Naive B cell (primary cell): ENCODE data around the gene ZNF148. TPM values are rescaled to one million over a fixed set of nuclear protein-coding genes. Genes with fewer than 3 reads are reported as not detected.

ENCODE experiments used
- ATAC-seq, 2 donors: fragments of 150-1000 bp; cut with Tn5 transposase; 2 replicates each; pipeline ENCODE4 v1.10.0; 2021; ENCODE audit warnings: low read depth in 2 of 2, mild to moderate bottlenecking in 2 of 2, moderate library complexity in 2 of 2
- DNase-seq: peaks from one replicate; pipeline ENCODE4 v3.0.0; 2022
- H3K27ac Mint-ChIP-seq, 6 donors: one replicate each; pipeline ENCODE4 v1.8.0; 2020 to 2022; ENCODE audit warnings: mild to moderate bottlenecking in 6 of 6, mixed read lengths in 6 of 6, moderate library complexity in 5 of 6, inconsistent platforms in 2 of 6
- H3K27me3 Mint-ChIP-seq, 3 donors: one replicate each; pipeline ENCODE4 v1.8.0; 2021 to 2022; ENCODE audit warnings: mixed read lengths in 3 of 3, mild to moderate bottlenecking in 1 of 3
- H3K36me3 Mint-ChIP-seq, 2 donors: one replicate each; pipeline ENCODE4 v1.8.0; 2020 to 2022; ENCODE audit warnings: mixed read lengths in 2 of 2, inconsistent platforms in 1 of 2, mild to moderate bottlenecking in 1 of 2
- H3K4me1 Mint-ChIP-seq, 3 donors: one replicate each; pipeline ENCODE4 v1.8.0; 2020 to 2022; ENCODE audit warnings: mixed read lengths in 3 of 3, inconsistent platforms in 1 of 3, mild to moderate bottlenecking in 1 of 3, moderate library complexity in 1 of 3
- H3K4me3 Mint-ChIP-seq, 8 donors: one replicate each; pipeline ENCODE4 v1.8.0; 2020 to 2022; ENCODE audit warnings: mild to moderate bottlenecking in 8 of 8, mixed read lengths in 8 of 8, moderate library complexity in 8 of 8, inconsistent platforms in 2 of 8
- H3K9me3 Mint-ChIP-seq, 7 donors: one replicate each; pipeline ENCODE4 v1.8.0; 2020 to 2022; ENCODE audit warnings: mixed read lengths in 7 of 7, mild to moderate bottlenecking in 5 of 7, inconsistent platforms in 2 of 7, moderate library complexity in 1 of 7
- polyA plus RNA-seq, 6 donors: library from polyadenylated mRNA; unstranded; fragments of 300-500 nt; fragmentation: Illumina TruSeq; gene quantifications; one replicate each; pipeline ENCODE4 v1.2.3, GENCODE V29; 2021; ENCODE audit warnings: low read depth in 6 of 6

ZNF148 gene
- polyA plus RNA-seq, 6 donors from 2014 or later: 81.2 to 102 (median 96.2) TPM

- peak overlapping the region in 1 of 6 donors; percentile 0 for H3K27ac Mint-ChIP-seq
- peaks cover 0 to 2% (median 0%) of the 10 kb centered on the region in 7 donors for H3K9me3 Mint-ChIP-seq
- H3K4me3 Mint-ChIP-seq: no peak overlapping the region
- no peaks in the 10 kb centered on the region for H3K27me3 Mint-ChIP-seq
- peaks cover 0 to 4% (median 0%) of the 10 kb centered on the region in 3 donors for H3K4me1 Mint-ChIP-seq
- H3K36me3 Mint-ChIP-seq: peaks cover under 1 to 10% of the 10 kb centered on the region in 2 donors
- ATAC-seq (no peak), DNase-seq (no peak)
Measured at GRCh38 chr3:125250973-125251372, 124.2 kb downstream of the ZNF148 start.

GRCh38 chr3:125246237-125246636 is 128.9 kb downstream of the ZNF148 start:
- H3K9me3 Mint-ChIP-seq: peaks cover 0 to 10% (median 0%) of the 10 kb centered on the region in 7 donors
- no peaks in the 10 kb centered on the region for H3K27me3 Mint-ChIP-seq
- ATAC-seq (no peak), DNase-seq (no peak)
- peak overlapping the region in 1 of 6 donors; percentile 4 for H3K27ac Mint-ChIP-seq
- H3K4me1 Mint-ChIP-seq: peaks cover 0 to 14% (median 0%) of the 10 kb centered on the region in 3 donors
- no peak overlapping the region for H3K4me3 Mint-ChIP-seq
- H3K36me3 Mint-ChIP-seq: peaks cover 15 to 26% of the 10 kb centered on the region in 2 donors

DNA sequence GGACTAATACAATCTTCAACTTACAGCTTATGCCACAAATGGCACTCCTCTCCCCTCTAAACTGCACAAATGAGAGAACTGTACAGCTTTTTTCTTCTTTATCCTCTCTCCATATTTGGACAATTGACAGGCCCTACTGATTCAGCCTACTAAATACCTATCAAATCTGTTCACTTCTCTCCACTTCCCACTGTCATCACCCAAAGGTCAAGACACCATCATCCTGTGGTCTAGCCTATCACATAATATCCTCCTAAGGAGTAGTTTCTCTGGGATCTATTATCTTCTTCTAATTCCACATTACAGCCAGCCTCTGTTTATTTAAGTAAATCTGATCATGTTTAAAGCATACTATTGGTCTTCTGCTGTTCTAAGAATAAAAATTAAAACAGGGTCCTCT is 129.6 kb downstream of the ZNF148 start:
- no peaks in the 10 kb centered on the region for H3K27me3 Mint-ChIP-seq
- peak overlapping the region in 2 of 6 donors; percentile 4 to 77 for H3K27ac Mint-ChIP-seq
- peaks cover 0 to 10% (median 0%) of the 10 kb centered on the region in 7 donors for H3K9me3 Mint-ChIP-seq
- no peak for DNase-seq
- H3K4me1 Mint-ChIP-seq: peaks cover 0 to 10% (median 0%) of the 10 kb centered on the region in 3 donors
- H3K4me3 Mint-ChIP-seq: no peak overlapping the region
- H3K36me3 Mint-ChIP-seq: peaks cover 15 to 26% of the 10 kb centered on the region in 2 donors
- ATAC-seq: no peak

GRCh38 chr3:125240496-125240895 is 134.6 kb downstream of the ZNF148 start:
- H3K27ac Mint-ChIP-seq: peak overlapping the region in 1 of 6 donors; percentile 11
- no peak overlapping the region for H3K4me3 Mint-ChIP-seq
- peaks cover 27 to 28% of the 10 kb centered on the region in 2 donors for H3K36me3 Mint-ChIP-seq
- H3K27me3 Mint-ChIP-seq: no peaks in the 10 kb centered on the region
- peaks cover 0 to 13% (median 1%) of the 10 kb centered on the region in 7 donors for H3K9me3 Mint-ChIP-seq
- ATAC-seq (no peak), DNase-seq (no peak)
- H3K4me1 Mint-ChIP-seq: peaks cover 0 to 11% (median 6%) of the 10 kb centered on the region in 3 donors

DNA sequence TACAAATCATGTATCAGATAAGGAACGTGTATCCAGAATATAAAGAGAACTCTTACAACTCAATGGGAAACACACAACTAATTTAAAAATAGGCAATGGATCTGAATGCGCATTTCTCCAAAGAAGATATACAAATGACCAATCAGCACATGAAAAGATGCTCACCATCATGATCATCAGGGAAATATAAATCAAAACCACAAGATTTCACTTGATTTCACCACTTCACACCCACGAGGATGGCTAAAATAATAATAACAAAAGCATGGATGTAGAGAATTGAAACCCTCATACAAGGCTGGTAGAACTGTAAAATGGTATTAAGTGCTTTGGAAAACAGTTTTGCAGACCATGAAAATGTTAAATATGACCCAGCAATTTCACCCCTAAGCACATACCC is 135.9 kb downstream of the ZNF148 start:
- DNase-seq (no peak), ATAC-seq (no peak)
- no peak overlapping the region for H3K4me3 Mint-ChIP-seq
- H3K4me1 Mint-ChIP-seq: peaks cover 0 to 6% (median 5%) of the 10 kb centered on the region in 3 donors
- H3K27ac Mint-ChIP-seq: no peak overlapping the region
- H3K9me3 Mint-ChIP-seq: peaks cover 0 to 6% (median 1%) of the 10 kb centered on the region in 7 donors
- no peaks in the 10 kb centered on the region for H3K27me3 Mint-ChIP-seq
- H3K36me3 Mint-ChIP-seq: peaks cover 15 to 18% of the 10 kb centered on the region in 2 donors

- ATAC-seq (no peak), DNase-seq (no peak)
- no peak overlapping the region for H3K27ac Mint-ChIP-seq
- H3K27me3 Mint-ChIP-seq: no peaks in the 10 kb centered on the region
- H3K4me1 Mint-ChIP-seq: peaks cover 0 to 6% (median 5%) of the 10 kb centered on the region in 3 donors
- no peak overlapping the region for H3K4me3 Mint-ChIP-seq
- H3K9me3 Mint-ChIP-seq: peaks cover 0 to 6% (median 1%) of the 10 kb centered on the region in 7 donors
- H3K36me3 Mint-ChIP-seq: peaks cover 15 to 20% of the 10 kb centered on the region in 2 donors
Measured at GRCh38 chr3:125238759-125239158, 136.4 kb downstream of the ZNF148 start.

DNA sequence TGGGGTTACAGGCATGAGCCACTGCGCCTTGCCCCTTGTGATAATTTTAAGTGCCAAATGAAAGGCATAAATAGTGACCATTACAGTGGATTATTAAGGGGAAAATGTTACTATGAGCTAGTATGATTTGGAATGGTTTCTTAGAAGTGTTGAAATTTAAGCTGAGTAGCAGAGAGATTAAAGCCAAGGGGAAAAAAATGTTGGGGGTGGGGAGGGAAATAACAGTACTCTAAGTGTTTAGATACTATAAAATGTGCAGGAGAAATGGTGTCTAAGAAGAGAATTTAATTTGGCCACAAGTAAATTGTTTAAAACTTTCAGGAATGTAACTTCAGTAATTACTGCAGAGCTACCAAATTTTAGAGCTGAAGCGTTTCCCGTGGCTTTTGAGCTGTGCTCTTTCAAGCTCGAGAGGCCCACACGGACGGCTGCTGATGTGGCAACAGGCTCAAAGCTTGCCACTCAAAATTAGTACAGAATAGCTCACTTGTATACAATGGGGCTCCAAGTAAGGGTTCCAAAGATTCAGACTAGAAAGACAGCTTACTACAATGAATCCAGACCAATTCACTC is 138.7 kb downstream of the ZNF148 start:
- no peaks in the 10 kb centered on the region for H3K27me3 Mint-ChIP-seq
- peaks cover 0 to 6% (median 5%) of the 10 kb centered on the region in 3 donors for H3K4me1 Mint-ChIP-seq
- peaks cover 0 to 6% (median 1%) of the 10 kb centered on the region in 7 donors for H3K9me3 Mint-ChIP-seq
- peak overlapping the region in 1 of 8 donors; percentile 4 for H3K4me3 Mint-ChIP-seq
- peak overlapping the region in 3 of 6 donors; percentile 31 to 65 (median 33) for H3K27ac Mint-ChIP-seq
- peaks cover 33 to 41% of the 10 kb centered on the region in 2 donors for H3K36me3 Mint-ChIP-seq
- DNase-seq (no peak), ATAC-seq (no peak)

GRCh38 chr3:125234831-125235230 is 140.3 kb downstream of the ZNF148 start:
- Mint-ChIP-seq H3K27me3 (no peaks in the 10 kb centered on the region), H3K9me3 (peaks cover 0 to 6% (median 1%) of the 10 kb centered on the region in 7 donors), H3K27ac (peak overlapping the region in 2 of 6 donors; percentile 19 to 80), H3K4me3 (no peak overlapping the region), H3K4me1 (peaks cover 0 to 6% (median 5%) of the 10 kb centered on the region in 3 donors), H3K36me3 (peaks cover 33 to 45% of the 10 kb centered on the region in 2 donors)
- DNase-seq (no peak), ATAC-seq (no peak)

DNA sequence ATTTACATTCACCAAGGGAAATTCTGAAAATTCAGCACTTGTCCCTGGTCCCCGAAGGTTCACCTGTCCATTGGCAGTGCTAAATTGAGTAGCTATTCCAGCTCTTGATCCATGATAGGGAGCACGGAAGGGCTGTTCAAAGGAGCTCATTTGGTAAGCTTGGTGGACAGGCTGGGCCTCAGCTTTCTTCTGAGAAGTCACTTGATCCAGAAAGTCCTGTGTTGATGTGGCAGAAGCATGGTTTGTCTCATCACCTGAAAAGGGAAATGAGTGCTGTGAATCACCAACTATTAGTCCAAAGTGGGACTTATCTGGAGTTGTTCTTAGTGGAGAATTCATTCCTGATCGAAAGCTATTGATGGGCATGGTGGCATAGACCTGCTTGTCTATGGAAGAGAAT is 142.7 kb downstream of the ZNF148 start:
- H3K27ac Mint-ChIP-seq: no peak overlapping the region
- no peak overlapping the region for H3K4me3 Mint-ChIP-seq
- H3K27me3 Mint-ChIP-seq: no peaks in the 10 kb centered on the region
- H3K9me3 Mint-ChIP-seq: peaks cover 0 to 6% (median 1%) of the 10 kb centered on the region in 7 donors
- no peak for DNase-seq
- H3K4me1 Mint-ChIP-seq: peaks cover 0 to 6% (median 5%) of the 10 kb centered on the region in 3 donors
- ATAC-seq: no peak
- H3K36me3 Mint-ChIP-seq: peaks cover 33 to 46% of the 10 kb centered on the region in 2 donors

GRCh38 chr3:125231895-125232294 is 143.2 kb downstream of the ZNF148 start:
- Mint-ChIP-seq H3K4me1 (peaks cover 0 to 2% (median 2%) of the 10 kb centered on the region in 3 donors), H3K36me3 (peaks cover 28 to 43% of the 10 kb centered on the region in 2 donors), H3K27me3 (no peaks in the 10 kb centered on the region), H3K9me3 (peaks cover 0 to 3% (median 0%) of the 10 kb centered on the region in 7 donors), H3K27ac (no peak overlapping the region), H3K4me3 (no peak overlapping the region)
- DNase-seq (no peak), ATAC-seq (no peak)

DNA sequence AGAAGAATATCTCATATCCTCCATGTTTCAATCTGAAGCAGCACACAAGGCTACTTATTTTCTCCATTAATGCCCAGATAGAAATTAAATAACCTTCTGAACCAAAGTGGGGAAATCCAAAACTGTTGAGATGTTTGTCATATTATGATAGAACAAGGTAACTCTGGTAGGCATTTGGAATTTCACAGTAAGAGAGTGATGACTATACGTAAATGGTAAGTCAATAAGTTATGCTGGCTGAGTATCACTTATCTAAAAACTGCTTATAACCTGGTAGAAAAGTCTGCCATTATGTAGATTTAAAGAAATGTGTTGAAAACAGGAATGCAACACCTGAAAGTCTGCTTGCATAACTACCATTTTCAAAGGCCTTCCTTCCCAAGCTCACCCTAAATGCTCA is 145.4 kb downstream of the ZNF148 start:
- Mint-ChIP-seq H3K36me3 (peaks cover 18 to 34% of the 10 kb centered on the region in 2 donors), H3K27ac (no peak overlapping the region)

DNA sequence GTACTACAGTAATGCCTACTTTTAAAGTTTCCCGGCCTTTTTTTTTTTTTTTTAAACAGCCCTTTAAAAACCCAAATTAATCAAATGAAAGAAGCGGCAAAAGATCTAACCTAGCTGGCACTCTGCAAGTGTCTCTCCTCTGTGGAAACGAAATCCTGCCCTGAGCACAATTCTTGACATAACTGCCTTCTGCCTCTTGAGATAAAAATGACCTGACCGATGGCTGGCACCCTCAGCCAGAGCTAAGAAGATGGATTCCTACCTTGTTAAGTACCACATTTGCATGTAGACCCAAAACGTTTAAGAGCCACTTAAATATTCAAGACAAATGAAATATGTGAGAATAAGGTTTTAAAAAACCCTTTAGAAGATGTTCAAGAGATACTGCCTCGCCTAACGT is 146.0 kb downstream of the ZNF148 start:
- H3K4me1 Mint-ChIP-seq: no peaks in the 10 kb centered on the region

More for the DNA sequence above, 145.4 kb downstream of the ZNF148 start:
- no peaks in the 10 kb centered on the region for H3K9me3 Mint-ChIP-seq
- H3K4me3 Mint-ChIP-seq: no peak overlapping the region
- no peak for DNase-seq
- no peaks in the 10 kb centered on the region for H3K27me3 Mint-ChIP-seq
- ATAC-seq: no peak
- no peaks in the 10 kb centered on the region for H3K4me1 Mint-ChIP-seq

GRCh38 chr3:125221831-125222230 is 153.3 kb downstream of the ZNF148 start:
- Mint-ChIP-seq H3K36me3 (no peaks in the 10 kb centered on the region), H3K27me3 (no peaks in the 10 kb centered on the region), H3K4me1 (peaks cover 0 to 13% (median 2%) of the 10 kb centered on the region in 3 donors), H3K9me3 (no peaks in the 10 kb centered on the region), H3K4me3 (no peak overlapping the region), H3K27ac (peak overlapping the region in 2 of 6 donors; percentile 2 to 16)
- DNase-seq (no peak), ATAC-seq (no peak)

More for the DNA sequence above, 146.0 kb downstream of the ZNF148 start:
- Mint-ChIP-seq H3K4me3 (no peak overlapping the region), H3K36me3 (peaks cover 18 to 34% of the 10 kb centered on the region in 2 donors), H3K27me3 (no peaks in the 10 kb centered on the region), H3K9me3 (no peaks in the 10 kb centered on the region), H3K27ac (peak overlapping the region in 1 of 6 donors; percentile 32)
- no peak for ATAC-seq
- DNase-seq: no peak
